Type B pancreatic cell (in vitro differentiated cells): ENCODE data around the gene APBA2. TPM values are rescaled to one million over a fixed set of nuclear protein-coding genes. Genes with fewer than 3 reads are reported as not detected.

Source experiments
- DNase-seq: peaks from one replicate; pipeline ENCODE4 v3.0.0; 2021; ENCODE audit warnings: mixed read lengths; ENCODE audit not compliant: unreplicated experiment; ENCODE audit errors: extremely low spot score
- H3K27ac Mint-ChIP-seq: 2 replicates; pipeline ENCODE4 v1.8.0; 2021; ENCODE audit warnings: mild to moderate bottlenecking, mixed read lengths
- H3K27me3 Mint-ChIP-seq: 2 replicates; pipeline ENCODE4 v1.8.0; 2021; ENCODE audit warnings: mixed read lengths
- H3K36me3 Mint-ChIP-seq: 2 replicates; pipeline ENCODE4 v1.8.0; 2021; ENCODE audit warnings: mixed read lengths
- H3K4me1 Mint-ChIP-seq: one replicate; pipeline ENCODE4 v1.8.0; 2021; ENCODE audit warnings: mixed read lengths; ENCODE audit not compliant: unreplicated experiment
- H3K4me3 Mint-ChIP-seq: 2 replicates; pipeline ENCODE4 v1.8.0; 2021; ENCODE audit warnings: mild to moderate bottlenecking, mixed read lengths
- H3K9me3 Mint-ChIP-seq: 2 replicates; pipeline ENCODE4 v1.8.0; 2021; ENCODE audit warnings: mixed read lengths
- total RNA-seq: library from RNA; stranded (reverse); gene quantifications from 2 replicates; pipeline ENCODE4 v1.2.1, GENCODE V29; 2021; ENCODE audit warnings: low replicate concordance
- TF ChIP-seq, protein P1 (sequence below): fragments of 200-600 bp; sonication (generic); conservative IDR thresholded peaks from 2 replicates; pipeline ENCODE4 v1.5.0; 2021; ENCODE audit warnings: antibody characterized with exemption, mild to moderate bottlenecking

The APBA2 gene
- total RNA-seq, 1 donor from 2014 or later, result 33.3 TPM

DNA sequence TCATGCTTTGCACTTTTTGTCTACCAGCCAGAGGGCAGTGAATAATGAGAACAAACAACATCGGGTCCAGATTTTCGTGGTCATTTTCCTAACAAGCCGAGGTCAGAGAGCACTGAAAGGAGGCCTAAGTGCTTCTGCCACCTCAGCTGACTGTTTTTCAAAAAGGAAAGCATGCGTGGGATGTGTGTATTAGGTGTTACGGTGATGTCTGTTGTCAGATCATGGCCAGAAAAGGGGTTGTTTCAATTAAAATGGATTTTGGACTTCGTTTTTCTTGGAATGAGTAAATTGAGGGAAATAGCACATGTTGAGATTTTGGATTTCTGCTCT, 99.5 kb downstream of the APBA2 start:
- Mint-ChIP-seq H3K9me3 (no peaks in the 10 kb centered on the region), H3K27ac (peak overlapping the region; percentile 49), H3K4me1 (peaks cover 21% of the 10 kb centered on the region), H3K4me3 (peak overlapping the region; percentile 48), H3K36me3 (no peaks in the 10 kb centered on the region), H3K27me3 (no peaks in the 10 kb centered on the region)
- TF ChIP-seq, protein P1, sequence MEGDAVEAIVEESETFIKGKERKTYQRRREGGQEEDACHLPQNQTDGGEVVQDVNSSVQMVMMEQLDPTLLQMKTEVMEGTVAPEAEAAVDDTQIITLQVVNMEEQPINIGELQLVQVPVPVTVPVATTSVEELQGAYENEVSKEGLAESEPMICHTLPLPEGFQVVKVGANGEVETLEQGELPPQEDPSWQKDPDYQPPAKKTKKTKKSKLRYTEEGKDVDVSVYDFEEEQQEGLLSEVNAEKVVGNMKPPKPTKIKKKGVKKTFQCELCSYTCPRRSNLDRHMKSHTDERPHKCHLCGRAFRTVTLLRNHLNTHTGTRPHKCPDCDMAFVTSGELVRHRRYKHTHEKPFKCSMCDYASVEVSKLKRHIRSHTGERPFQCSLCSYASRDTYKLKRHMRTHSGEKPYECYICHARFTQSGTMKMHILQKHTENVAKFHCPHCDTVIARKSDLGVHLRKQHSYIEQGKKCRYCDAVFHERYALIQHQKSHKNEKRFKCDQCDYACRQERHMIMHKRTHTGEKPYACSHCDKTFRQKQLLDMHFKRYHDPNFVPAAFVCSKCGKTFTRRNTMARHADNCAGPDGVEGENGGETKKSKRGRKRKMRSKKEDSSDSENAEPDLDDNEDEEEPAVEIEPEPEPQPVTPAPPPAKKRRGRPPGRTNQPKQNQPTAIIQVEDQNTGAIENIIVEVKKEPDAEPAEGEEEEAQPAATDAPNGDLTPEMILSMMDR, result no peak
- DNase-seq, result no peak

DNA sequence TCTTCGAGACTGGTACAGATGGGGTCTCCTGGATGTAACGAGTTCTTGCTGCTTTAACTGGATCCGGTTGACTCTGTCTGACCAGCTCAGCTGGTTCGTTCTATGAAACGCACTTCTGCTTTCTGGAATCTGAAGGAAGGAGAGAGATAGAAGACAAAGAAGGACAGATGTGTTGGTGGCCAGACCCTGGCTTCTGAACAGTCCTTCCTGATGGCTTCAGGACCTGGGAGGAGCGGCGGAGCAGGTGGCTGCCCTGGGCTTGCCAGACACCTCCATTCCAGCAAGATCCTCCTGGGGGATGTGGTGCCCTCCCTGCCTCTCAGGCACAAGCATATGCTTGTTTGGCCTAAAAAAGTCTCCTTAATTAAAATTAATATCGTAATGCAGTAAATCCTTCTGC, 99.9 kb downstream of the APBA2 start:
- Mint-ChIP-seq H3K27ac (peak overlapping the region; percentile 49), H3K9me3 (no peaks in the 10 kb centered on the region), H3K36me3 (no peaks in the 10 kb centered on the region), H3K4me3 (no peak overlapping the region), H3K27me3 (no peaks in the 10 kb centered on the region), H3K4me1 (peaks cover 24% of the 10 kb centered on the region)
- DNase-seq, result no peak
- TF ChIP-seq, protein P1, result no peak

GRCh38 chr15:28986108-28986507, 100.3 kb downstream of the APBA2 start:
- H3K4me3 Mint-ChIP-seq, result no peak overlapping the region
- TF ChIP-seq, protein P1, result no peak
- no peaks in the 10 kb centered on the region for H3K36me3 Mint-ChIP-seq
- H3K27ac Mint-ChIP-seq, result no peak overlapping the region
- H3K9me3 Mint-ChIP-seq, result no peaks in the 10 kb centered on the region
- no peaks in the 10 kb centered on the region for H3K27me3 Mint-ChIP-seq
- DNase-seq, result no peak
- H3K4me1 Mint-ChIP-seq, result peaks cover 28% of the 10 kb centered on the region

GRCh38 chr15:28986726-28987125, 101.0 kb downstream of the APBA2 start:
- peaks cover 28% of the 10 kb centered on the region for H3K4me1 Mint-ChIP-seq
- TF ChIP-seq, protein P1, result no peak

GRCh38 chr15:28987337-28987736, 101.6 kb downstream of the APBA2 start:
- no peaks in the 10 kb centered on the region for H3K36me3 Mint-ChIP-seq
- peaks cover 28% of the 10 kb centered on the region for H3K4me1 Mint-ChIP-seq
- H3K27me3 Mint-ChIP-seq, result no peaks in the 10 kb centered on the region
- no peak for DNase-seq
- no peaks in the 10 kb centered on the region for H3K9me3 Mint-ChIP-seq
- TF ChIP-seq, protein P1, result no peak
- H3K4me3 Mint-ChIP-seq, result no peak overlapping the region
- H3K27ac Mint-ChIP-seq, result no peak overlapping the region

More at GRCh38 chr15:28986726-28987125, 101.0 kb downstream of the APBA2 start:
- H3K9me3 Mint-ChIP-seq, result no peaks in the 10 kb centered on the region
- no peaks in the 10 kb centered on the region for H3K27me3 Mint-ChIP-seq
- no peak overlapping the region for H3K27ac Mint-ChIP-seq
- DNase-seq, result no peak
- H3K4me3 Mint-ChIP-seq, result no peak overlapping the region
- no peaks in the 10 kb centered on the region for H3K36me3 Mint-ChIP-seq

GRCh38 chr15:28989239-28989830, 103.6 kb downstream of the APBA2 start:
- TF ChIP-seq, protein P1, result no peak
- no peaks in the 10 kb centered on the region for H3K36me3 Mint-ChIP-seq
- no peak overlapping the region for H3K4me3 Mint-ChIP-seq
- no peaks in the 10 kb centered on the region for H3K27me3 Mint-ChIP-seq
- peaks cover 43% of the 10 kb centered on the region for H3K4me1 Mint-ChIP-seq
- H3K27ac Mint-ChIP-seq, result no peak overlapping the region
- H3K9me3 Mint-ChIP-seq, result no peaks in the 10 kb centered on the region
- no peak for DNase-seq
